SH-SY5Y (cell line): ENCODE data around the gene ACTG2.

ENCODE experiments used
- GATA2 ChIP-seq: IDR thresholded peaks from 2 replicates; pipeline ENCODE4 v1.6.1; 2011; ENCODE audit warnings: mild to moderate bottlenecking, low read depth, low read length
- GATA3 ChIP-seq: IDR thresholded peaks from 2 replicates; pipeline ENCODE4 v1.6.1; 2011; ENCODE audit warnings: low read depth, mild to moderate bottlenecking, low read length, moderate library complexity

- TF ChIP-seq GATA2 = no peak
- no peak for TF ChIP-seq GATA3
These were observed 76.5 kb downstream of the ACTG2 start for GRCh38 chr2:73969356-73969755.
